Pons (tissue), 1 donor: ENCODE results near the gene OPA3.
A peak's percentile ranks its signal among the peaks of the same experiment; 100 is the strongest.

Experiments
- DNase-seq: peaks from one replicate; pipeline ENCODE4 v3.0.0-alpha.2; 2016; ENCODE audit warnings: low spot score

Gene OPA3

DNA sequence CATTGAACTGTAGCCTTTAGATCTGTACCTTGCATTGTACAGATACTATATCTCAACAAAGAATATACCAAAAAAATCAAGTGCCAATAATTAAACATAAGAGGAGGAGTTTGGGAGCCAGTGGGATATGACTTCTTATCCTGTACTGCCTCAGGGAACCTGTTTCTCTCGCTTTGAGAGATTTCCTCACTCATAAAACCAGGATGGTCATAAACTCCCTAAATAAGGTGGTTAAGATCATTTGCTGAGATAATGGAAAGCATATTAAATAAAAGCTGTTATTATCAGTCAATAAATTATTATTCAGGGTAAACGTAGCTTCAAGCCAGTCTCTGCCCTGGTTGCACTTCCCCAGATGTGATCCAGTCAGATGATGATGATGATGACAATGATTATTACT is 17.0 kb downstream of the OPA3 start:
- no peak for DNase-seq

DNA sequence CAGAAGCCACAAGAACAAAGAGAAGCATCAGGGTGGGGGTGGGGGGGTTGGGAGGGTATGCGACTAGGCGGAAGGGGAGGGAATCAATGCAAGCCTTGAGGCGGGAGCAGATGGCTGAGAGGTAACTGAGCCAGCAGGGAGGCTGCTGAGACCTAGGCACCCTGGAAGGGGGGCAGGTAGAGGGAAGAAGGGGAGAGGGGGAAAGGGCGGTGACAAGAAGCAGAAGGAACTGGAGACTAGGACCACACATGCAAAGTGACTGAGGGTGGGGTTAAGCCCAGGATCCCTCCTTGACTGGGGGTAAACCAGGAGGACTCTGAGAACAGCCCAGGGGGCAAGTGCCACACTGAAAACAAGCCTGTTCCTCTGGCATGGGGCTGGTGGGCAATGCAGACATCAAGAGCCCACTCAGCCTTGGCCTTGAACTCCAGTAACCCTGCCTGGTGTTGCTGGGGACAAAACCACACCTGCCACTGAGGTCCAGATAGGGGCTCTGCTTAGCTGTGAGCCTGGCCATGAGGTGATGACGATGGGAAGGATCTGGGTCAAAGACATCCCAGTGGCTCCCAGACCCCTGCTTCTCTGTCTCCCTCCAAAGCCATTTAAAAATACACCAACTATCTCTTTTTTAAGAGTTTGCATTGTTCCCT is 20.3 kb downstream of the OPA3 start:
- no peak for DNase-seq

GRCh38 chr19:45560686-45561085 is 23.9 kb downstream of the OPA3 start:
- DNase-seq = no peak

- DNase-seq = no peak
Observed at GRCh38 chr19:45560038-45560437, 24.6 kb downstream of the OPA3 start.

GRCh38 chr19:45558399-45558878 is 26.2 kb downstream of the OPA3 start:
- DNase-seq = peak; percentile 48

DNA sequence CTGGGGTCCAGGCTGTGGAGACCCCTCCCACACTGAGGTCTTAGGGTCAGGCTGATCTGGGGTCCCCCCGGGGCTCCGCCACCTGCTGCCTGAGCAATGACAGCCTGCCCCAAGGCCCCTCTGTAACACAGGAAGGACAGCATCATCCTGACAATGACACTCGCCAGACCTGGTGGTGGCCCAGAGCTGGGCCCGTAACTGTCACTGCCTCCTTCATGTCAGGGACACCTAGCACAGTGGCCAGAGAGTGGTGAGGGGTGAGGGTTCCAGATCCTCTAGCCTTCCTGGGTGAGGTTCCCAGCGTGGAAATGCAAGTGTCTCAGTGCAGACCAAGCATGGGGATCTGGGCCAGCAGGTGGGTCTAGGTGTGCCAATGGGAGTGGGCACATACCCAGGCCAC is 27.8 kb downstream of the OPA3 start:
- DNase-seq = no peak

- DNase-seq = no peak
Observed at GRCh38 chr19:45554481-45554880, 30.1 kb downstream of the OPA3 start.

GRCh38 chr19:45553464-45553863 is 31.1 kb downstream of the OPA3 start:
- DNase-seq = no peak

GRCh38 chr19:45547965-45548609 is 36.5 kb downstream of the OPA3 start:
- DNase-seq = no peak

GRCh38 chr19:45547211-45547770 is 37.3 kb downstream of the OPA3 start:
- no peak for DNase-seq

- DNase-seq = no peak
Observed at GRCh38 chr19:45542234-45542668, 42.4 kb downstream of the OPA3 start.

- no peak for DNase-seq
Observed at GRCh38 chr19:45539459-45539858, 45.1 kb downstream of the OPA3 start.

DNA sequence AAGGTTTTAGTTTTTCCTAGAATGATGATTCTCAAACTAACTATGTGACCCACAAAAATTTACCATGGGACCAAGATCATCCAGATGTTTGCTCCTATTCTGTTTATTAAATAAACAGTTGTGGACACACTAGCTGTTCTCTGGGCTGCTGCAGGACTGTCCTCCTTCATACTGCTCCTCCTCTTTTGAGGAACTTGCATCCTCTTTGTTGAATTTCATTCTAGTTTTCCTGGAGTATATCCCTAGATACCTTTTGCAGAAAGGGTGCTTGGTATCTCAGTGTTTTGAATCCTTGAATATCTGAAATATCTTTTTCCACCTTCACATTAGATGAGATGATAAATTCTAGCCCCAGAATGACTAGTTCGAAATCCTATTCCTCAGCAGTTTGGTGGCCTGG is 53.3 kb downstream of the OPA3 start:
- no peak for DNase-seq

- no peak for DNase-seq
Observed at GRCh38 chr19:45529420-45529785, 55.2 kb downstream of the OPA3 start.

- DNase-seq = no peak
Observed at GRCh38 chr19:45528744-45529419, 55.7 kb downstream of the OPA3 start.

DNA sequence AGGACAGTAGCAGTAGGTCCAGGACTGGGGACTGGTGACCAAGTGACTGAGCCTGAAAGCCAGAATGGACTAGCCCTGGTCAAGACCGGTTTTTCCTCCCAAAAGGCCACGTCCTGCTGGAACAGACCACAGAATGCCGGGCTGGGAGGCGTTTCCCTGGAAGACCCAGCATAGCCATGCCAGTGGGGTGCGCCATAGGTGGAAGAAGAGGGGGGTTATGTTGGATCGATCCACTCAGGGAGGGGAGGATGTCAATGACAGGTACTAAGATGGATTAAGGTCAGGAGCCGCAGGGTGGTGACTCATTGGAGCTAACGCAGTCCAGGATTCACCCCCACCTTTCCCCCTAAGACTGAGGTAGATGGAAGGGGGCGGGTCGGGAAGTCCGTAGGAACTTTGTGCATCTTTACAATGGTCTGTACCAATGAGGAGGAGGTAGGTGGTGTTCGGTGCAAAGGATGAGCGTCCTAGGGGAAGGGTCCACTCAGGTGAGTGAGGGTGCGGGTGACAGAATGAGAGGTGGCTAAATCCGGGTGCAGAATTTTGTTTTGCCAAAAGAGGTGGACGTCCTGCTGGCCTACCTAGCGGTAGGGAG is 56.4 kb downstream of the OPA3 start:
- no peak for DNase-seq

- no peak for DNase-seq
Observed at GRCh38 chr19:45527731-45528130, 56.9 kb downstream of the OPA3 start.

DNA sequence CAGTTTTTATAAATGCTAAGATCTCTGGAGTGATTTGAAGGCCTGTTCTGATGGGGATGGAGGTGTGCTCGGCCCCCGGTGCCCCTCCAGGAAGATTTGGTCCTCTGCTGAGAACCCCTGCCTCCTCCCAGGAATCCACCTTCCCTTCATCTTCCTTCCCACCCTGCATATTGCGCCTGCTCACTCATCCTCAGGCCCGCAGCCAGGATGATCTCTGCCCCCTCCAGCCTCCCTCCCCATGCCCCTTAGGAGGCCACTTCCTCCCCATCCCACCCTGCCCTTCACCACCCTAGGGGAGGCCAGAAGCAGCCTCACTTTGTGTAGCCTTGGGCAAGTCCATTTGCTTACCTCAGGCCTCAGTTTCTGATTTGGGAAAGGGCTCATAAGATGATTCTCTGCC is 57.6 kb downstream of the OPA3 start:
- no peak for DNase-seq

- DNase-seq = peak; percentile 77
Observed at GRCh38 chr19:45526143-45526542, 58.5 kb downstream of the OPA3 start.

GRCh38 chr19:45524575-45525129 is 60.0 kb downstream of the OPA3 start:
- peak; percentile 42 for DNase-seq

- peak; percentile 94 for DNase-seq
Observed at GRCh38 chr19:45523642-45524256, 60.9 kb downstream of the OPA3 start.
